HCT116 (cell line): ENCODE data around the gene MT2A. TPM values are rescaled to one million over a fixed set of nuclear protein-coding genes. Genes with fewer than 3 reads are reported as not detected.

ENCODE experiments used
- ATAC-seq: fragments of 200-7000 bp; cut with Tn5 transposase; 2 replicates; pipeline ENCODE4 v1.9.1; 2020; ENCODE audit warnings: mild to moderate bottlenecking, moderate library complexity
- BruUV-seq: library from RNA; stranded (reverse); fragments of 400-500 nt; replicated peaks from 2 replicates; lab custom pipeline; 2021; lab: Mats Ljungman, UMichigan
- CTCF ChIA-PET: fragments of 300-600 bp; sonication (Branson Sonifier 250); formaldehyde crosslinking; loops from one replicate; lab custom pipeline; 2021; ENCODE audit warnings: antibody characterized with exemption; lab: Charles Lee
- POLR2A ChIA-PET: fragments of 300-600, 350-600 bp; sonication (Branson Sonifier 250); formaldehyde crosslinking; loops from one replicate; lab custom pipeline; 2021; ENCODE audit warnings: antibody characterized with exemption; lab: Charles Lee
- RAD21 ChIA-PET, 2 experiments: fragments of 300-600 bp; sonication (Branson Sonifier 250); formaldehyde crosslinking; loops; one replicate each; lab custom pipeline; 2023; ENCODE audit warnings: low total read pairs in 2 of 2; ENCODE audit not compliant: uncharacterized antibody in 2 of 2, unreplicated experiment in 2 of 2, low non-redundant PET in 1 of 2; lab: Charles Lee
- DNase-seq: peaks from one replicate; pipeline ENCODE4 v3.0.0-alpha.2; 2010; ENCODE audit warnings: low read depth, low spot score
- H2AFZ ChIP-seq: fragments of 200-600 bp; shearing (Covaris generic), sonication (generic); 2 replicates; pipeline ENCODE4 v1.6.1; 2017; ENCODE audit warnings: low read depth, mixed run types, mixed read lengths, antibody characterized with exemption, low read length; ENCODE audit not compliant: poor library complexity, severe bottlenecking
- H3K27ac ChIP-seq: 2 replicates; pipeline ENCODE4 v1.5.1; 2012; ENCODE audit warnings: low read depth, low read length
- H3K27me3 ChIP-seq: fragments of 200-600 bp; sonication (generic); 2 replicates; pipeline ENCODE4 v1.6.1; 2016; ENCODE audit warnings: mixed run types, low read length, mixed read lengths; ENCODE audit not compliant: insufficient read depth
- H3K36me3 ChIP-seq, 2 experiments: fragments of 200-500 bp in 1 of 2; fragments of 200-600 bp in 1 of 2; sonication (Bioruptor generic) in 1 of 2; sonication (generic) in 1 of 2; 2 replicates each; pipeline versions ENCODE4 v1.5.1 to v1.6.1; 2014 to 2016; ENCODE audit warnings: low read length in 2 of 2, inconsistent platforms in 1 of 2, mixed read lengths in 1 of 2, mixed run types in 1 of 2; ENCODE audit not compliant: insufficient read depth in 2 of 2, control insufficient read depth in 1 of 2
- H3K4me1 ChIP-seq, 2 experiments: fragments of 200-600 bp in 1 of 2; sonication (generic) in 1 of 2; 2 replicates each; pipeline versions ENCODE4 v1.5.1 to v1.6.1; 2012 to 2017; ENCODE audit warnings: low read length in 2 of 2, inconsistent platforms in 1 of 2, mild to moderate bottlenecking in 1 of 2, mixed read lengths in 1 of 2, mixed run types in 1 of 2, moderate library complexity in 1 of 2; ENCODE audit not compliant: insufficient read depth in 2 of 2, control insufficient read depth in 1 of 2
- H3K4me2 ChIP-seq: fragments of 200-600 bp; sonication (generic); 2 replicates; pipeline ENCODE4 v1.6.1; 2017; ENCODE audit warnings: mixed run types, low read length, mixed read lengths
- H3K4me3 ChIP-seq, 2 experiments: fragments of 200-600 bp in 1 of 2; sonication (generic) in 1 of 2; replicated peaks in 1 of 2; 2 replicates each; pipeline ENCODE4 v1.5.1; 2011 to 2016; ENCODE audit warnings: low read length in 2 of 2, control low read depth in 1 of 2, low read depth in 1 of 2, mild to moderate bottlenecking in 1 of 2, mixed read lengths in 1 of 2, mixed run types in 1 of 2
- H3K79me2 ChIP-seq: fragments of 200-600 bp; sonication (generic); 2 replicates; pipeline ENCODE4 v1.6.1; 2017; ENCODE audit warnings: mild to moderate bottlenecking, mixed run types, low read length, moderate library complexity, mixed read lengths; ENCODE audit not compliant: insufficient read depth
- H3K9ac ChIP-seq: fragments of 200-600 bp; sonication (generic); 2 replicates; pipeline ENCODE4 v1.6.1; 2016; ENCODE audit warnings: low read length, mixed read lengths
- H3K9me2 ChIP-seq: fragments of 200-600 bp; sonication (generic), shearing (Covaris generic); 2 replicates; pipeline ENCODE4 v1.6.1; 2017; ENCODE audit warnings: mixed run types, mild to moderate bottlenecking, moderate library complexity; ENCODE audit not compliant: insufficient read depth
- H3K9me3 ChIP-seq, 2 experiments: fragments of 200-500 bp in 1 of 2; fragments of 200-600 bp in 1 of 2; sonication (Bioruptor generic) in 1 of 2; sonication (generic) in 1 of 2; 2 replicates each; pipeline ENCODE4 v1.6.1; 2014 to 2017; ENCODE audit warnings: low read length in 2 of 2, mixed read lengths in 2 of 2, inconsistent platforms in 1 of 2, low read depth in 1 of 2, mild to moderate bottlenecking in 1 of 2, mixed run types in 1 of 2, moderate library complexity in 1 of 2; ENCODE audit not compliant: control insufficient read depth in 1 of 2, insufficient read depth in 1 of 2
- H4K20me1 ChIP-seq: fragments of 200-600 bp; sonication (generic), shearing (Covaris generic); 2 replicates; pipeline ENCODE4 v1.6.1; 2017; ENCODE audit warnings: mixed run types, mild to moderate bottlenecking, moderate library complexity; ENCODE audit not compliant: insufficient read depth
- ATF3 ChIP-seq: IDR thresholded peaks from 2 replicates; pipeline ENCODE4 v1.6.1; 2012
- CBX3 ChIP-seq: IDR thresholded peaks from 2 replicates; pipeline ENCODE4 v1.6.1; 2012; ENCODE audit warnings: low read depth
- CEBPB ChIP-seq: IDR thresholded peaks from 2 replicates; pipeline ENCODE4 v1.6.1; 2012; ENCODE audit warnings: low read depth
- EGR1 ChIP-seq: IDR thresholded peaks from 2 replicates; pipeline ENCODE4 v1.6.1; 2012; ENCODE audit warnings: low read depth
- ELF1 ChIP-seq: IDR thresholded peaks from 2 replicates; pipeline ENCODE4 v1.6.1; 2012; ENCODE audit warnings: low read depth, borderline replicate concordance
- EZH2 ChIP-seq: fragments of 200-600 bp; sonication (generic); IDR thresholded peaks from 2 replicates; pipeline ENCODE4 v1.6.1; 2017; ENCODE audit warnings: antibody characterized with exemption, mixed run types
- EZH2phosphoT487 ChIP-seq: fragments of 200-600 bp; IDR thresholded peaks from 2 replicates; pipeline ENCODE4 v1.6.1; 2018; ENCODE audit warnings: antibody characterized with exemption, borderline replicate concordance
- MAX ChIP-seq: IDR thresholded peaks from 2 replicates; pipeline ENCODE4 v1.6.1; 2012
- POLR2A ChIP-seq: IDR thresholded peaks from 2 replicates; pipeline ENCODE4 v1.7.0; 2011; ENCODE audit warnings: borderline replicate concordance; ENCODE audit not compliant: insufficient read depth, insufficient read length; ENCODE audit errors: extremely low read depth
- RAD21 ChIP-seq: IDR thresholded peaks from 2 replicates; pipeline ENCODE4 v1.6.1; 2012; ENCODE audit warnings: low read depth, mild to moderate bottlenecking
- REST ChIP-seq: IDR thresholded peaks from 2 replicates; pipeline ENCODE4 v1.6.1; 2012; ENCODE audit warnings: low read depth
- SIN3A ChIP-seq: IDR thresholded peaks from 2 replicates; pipeline ENCODE4 v1.6.1; 2012; ENCODE audit warnings: low read depth
- SP1 ChIP-seq: IDR thresholded peaks from 2 replicates; pipeline ENCODE4 v1.6.1; 2012; ENCODE audit warnings: low read depth
- TCF7L2 ChIP-seq: IDR thresholded peaks from 2 replicates; pipeline ENCODE4 v1.7.0; 2011; ENCODE audit warnings: borderline replicate concordance, inconsistent platforms; ENCODE audit not compliant: insufficient read depth, insufficient read length; ENCODE audit errors: extremely low read depth
- YY1 ChIP-seq: IDR thresholded peaks from 2 replicates; pipeline ENCODE4 v1.6.1; 2011; ENCODE audit warnings: low read length, low read depth, moderate library complexity, mild to moderate bottlenecking; ENCODE audit not compliant: insufficient replicate concordance; ENCODE audit errors: extremely low read depth
- ZBTB33 ChIP-seq: IDR thresholded peaks from 2 replicates; pipeline ENCODE4 v1.6.1; 2011; ENCODE audit warnings: mild to moderate bottlenecking, low read length, moderate library complexity; ENCODE audit not compliant: insufficient replicate concordance; ENCODE audit errors: extremely low read depth
- ZNF274 ChIP-seq: fragments of 200-500 bp; sonication (Bioruptor generic); IDR thresholded peaks from 2 replicates; pipeline ENCODE4 v1.6.1; 2014; ENCODE audit warnings: mild to moderate bottlenecking, low read depth, low read length, inconsistent platforms
- intact Hi-C: fragments of 100-400 bp; cut with micrococcal nuclease; formaldehyde crosslinking; loops from 2 replicates; pipeline ENCODE4 v1.10.0; 2022
- total RNA-seq: library from RNA; stranded (reverse); gene quantifications from one replicate; pipeline ENCODE4 v1.2.1, GENCODE V29; 2021; ENCODE audit not compliant: unreplicated experiment

Gene MT2A
- total RNA-seq, 1 experiment from 2014 or later, result 710 TPM

GRCh38 chr16:56649820-56650219 lies 41.4 kb downstream of the MT2A start:
- no peak overlapping the region for H3K4me2 ChIP-seq
- ChIA-PET CTCF (no interaction called here), POLR2A (no interaction called here), RAD21 (no interaction called here)
- no peak for TF ChIP-seq ELF1
- no peak for TF ChIP-seq SP1
- no peak for TF ChIP-seq POLR2A
- no peak for TF ChIP-seq RAD21
- TF ChIP-seq ZNF274, result no peak
- no peak for TF ChIP-seq CEBPB
- TF ChIP-seq ZBTB33, result no peak
- no peak for TF ChIP-seq MAX
- TF ChIP-seq REST, result no peak
- TF ChIP-seq EZH2phosphoT487, result no peak
- no peak for TF ChIP-seq EGR1
- TF ChIP-seq ATF3, result no peak
- no peak for TF ChIP-seq EZH2
- TF ChIP-seq TCF7L2, result no peak
- no peak for TF ChIP-seq CBX3
- TF ChIP-seq SIN3A, result no peak
- no peak for TF ChIP-seq YY1
- H3K9ac ChIP-seq, result no peak overlapping the region
- H3K27me3 ChIP-seq, result no peaks in the 10 kb centered on the region
- H3K9me2 ChIP-seq, result no peaks in the 10 kb centered on the region
- no peak overlapping the region for H3K4me3 ChIP-seq
- BruUV-seq, result no TSS peak
- DNase-seq (no peak), ATAC-seq (no peak)
- H3K27ac ChIP-seq, result no peak overlapping the region
- no peaks in the 10 kb centered on the region for H3K79me2 ChIP-seq
- no peaks in the 10 kb centered on the region for H3K36me3 ChIP-seq
- H3K9me3 ChIP-seq, result no peaks in the 10 kb centered on the region
- no peak overlapping the region for H2AFZ ChIP-seq
- intact Hi-C loops, result no loop called here
- H3K4me1 ChIP-seq, result peaks cover 16 to 25% of the 10 kb centered on the region in 2 experiments
- no peaks in the 10 kb centered on the region for H4K20me1 ChIP-seq
